Choroid plexus epithelial cell (primary cell): ENCODE measurements around the gene PRSS35.
"Not testable (repeated sequence)": the region's sequence is repeated elsewhere in the genome, so short reads cannot be mapped to it uniquely, and the experiment has no call there.

Experiments used
- DNase-seq: peaks from one replicate; pipeline ENCODE4 v3.0.0-alpha.2; 2010; ENCODE audit warnings: low read depth
- H3K4me3 ChIP-seq: 2 replicates; pipeline ENCODE4 v1.5.1; 2011; ENCODE audit warnings: low read depth, mild to moderate bottlenecking, control low read depth, low read length, moderate library complexity
- TF ChIP-seq, protein P1 (sequence below): conservative IDR thresholded peaks from 2 replicates; pipeline ENCODE4 v1.5.1; 2011; ENCODE audit warnings: low read depth, mild to moderate bottlenecking, control low read depth, inconsistent platforms, low read length, moderate library complexity

PRSS35 gene

DNA sequence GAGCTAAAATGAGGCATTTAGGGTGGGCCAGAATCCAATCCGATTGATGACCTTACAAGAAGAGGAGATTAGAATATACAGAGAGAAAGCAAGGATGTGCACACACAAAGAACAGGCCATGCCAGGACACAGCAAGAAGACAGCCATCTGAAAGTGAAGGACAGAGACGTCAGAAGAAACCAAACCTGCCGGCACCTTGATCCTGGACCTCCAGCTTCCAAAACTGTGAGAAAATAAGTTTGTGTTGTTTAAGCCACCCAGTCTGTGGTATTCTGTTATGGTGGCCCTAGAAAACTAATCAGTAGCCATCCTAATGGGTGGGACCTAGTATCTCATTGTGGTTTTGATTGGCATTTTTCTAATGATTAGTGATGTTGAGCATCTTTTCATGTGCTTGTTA lies 41.7 kb upstream of the PRSS35 start:
- no peak for DNase-seq
- H3K4me3 ChIP-seq, result no peak overlapping the region
- TF ChIP-seq, protein P1, sequence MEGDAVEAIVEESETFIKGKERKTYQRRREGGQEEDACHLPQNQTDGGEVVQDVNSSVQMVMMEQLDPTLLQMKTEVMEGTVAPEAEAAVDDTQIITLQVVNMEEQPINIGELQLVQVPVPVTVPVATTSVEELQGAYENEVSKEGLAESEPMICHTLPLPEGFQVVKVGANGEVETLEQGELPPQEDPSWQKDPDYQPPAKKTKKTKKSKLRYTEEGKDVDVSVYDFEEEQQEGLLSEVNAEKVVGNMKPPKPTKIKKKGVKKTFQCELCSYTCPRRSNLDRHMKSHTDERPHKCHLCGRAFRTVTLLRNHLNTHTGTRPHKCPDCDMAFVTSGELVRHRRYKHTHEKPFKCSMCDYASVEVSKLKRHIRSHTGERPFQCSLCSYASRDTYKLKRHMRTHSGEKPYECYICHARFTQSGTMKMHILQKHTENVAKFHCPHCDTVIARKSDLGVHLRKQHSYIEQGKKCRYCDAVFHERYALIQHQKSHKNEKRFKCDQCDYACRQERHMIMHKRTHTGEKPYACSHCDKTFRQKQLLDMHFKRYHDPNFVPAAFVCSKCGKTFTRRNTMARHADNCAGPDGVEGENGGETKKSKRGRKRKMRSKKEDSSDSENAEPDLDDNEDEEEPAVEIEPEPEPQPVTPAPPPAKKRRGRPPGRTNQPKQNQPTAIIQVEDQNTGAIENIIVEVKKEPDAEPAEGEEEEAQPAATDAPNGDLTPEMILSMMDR, result no peak

DNA sequence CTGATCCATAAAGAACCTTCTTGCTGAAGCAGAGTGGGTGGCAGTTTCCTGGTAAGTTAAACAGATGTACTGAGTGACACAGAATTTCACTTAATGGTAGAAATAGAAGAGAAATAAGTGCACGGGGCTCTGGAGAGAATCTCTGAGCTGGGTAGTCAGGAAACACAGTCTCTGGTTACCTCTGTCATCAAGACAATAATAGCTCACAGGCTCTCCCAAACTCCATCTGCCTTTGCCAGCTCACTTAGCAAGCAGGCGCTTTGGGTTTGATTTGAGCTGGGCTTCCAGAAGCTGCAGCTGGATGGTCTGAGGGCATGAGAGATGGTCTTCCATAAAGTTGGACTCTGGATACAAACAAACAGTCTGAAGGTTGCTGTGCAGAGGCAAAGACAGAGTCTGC lies 39.6 kb upstream of the PRSS35 start:
- DNase-seq, result no peak
- TF ChIP-seq, protein P1, result no peak
- H3K4me3 ChIP-seq, result no peak overlapping the region

DNA sequence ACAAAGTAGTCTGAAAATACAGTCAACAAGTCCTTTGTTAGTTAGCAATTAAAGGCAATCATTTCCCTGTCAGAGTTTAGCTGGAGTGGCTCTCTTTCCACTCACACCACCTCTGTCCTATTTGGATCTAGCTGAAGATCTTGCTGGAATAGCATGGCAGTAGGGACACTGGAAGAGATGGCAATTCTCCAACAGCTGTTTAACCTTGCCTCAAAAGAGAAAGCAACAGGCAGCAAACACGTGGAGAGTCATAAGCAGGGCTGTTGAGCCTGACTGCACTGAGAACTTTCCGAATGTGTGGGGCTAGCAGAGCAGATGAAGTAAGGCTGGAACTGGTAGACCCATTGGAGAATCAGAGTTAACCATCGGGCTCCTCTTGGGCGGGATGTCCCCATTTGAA lies 38.0 kb upstream of the PRSS35 start:
- H3K4me3 ChIP-seq, result no peak overlapping the region
- TF ChIP-seq, protein P1, result no peak
- DNase-seq, result peak; percentile 56

DNA sequence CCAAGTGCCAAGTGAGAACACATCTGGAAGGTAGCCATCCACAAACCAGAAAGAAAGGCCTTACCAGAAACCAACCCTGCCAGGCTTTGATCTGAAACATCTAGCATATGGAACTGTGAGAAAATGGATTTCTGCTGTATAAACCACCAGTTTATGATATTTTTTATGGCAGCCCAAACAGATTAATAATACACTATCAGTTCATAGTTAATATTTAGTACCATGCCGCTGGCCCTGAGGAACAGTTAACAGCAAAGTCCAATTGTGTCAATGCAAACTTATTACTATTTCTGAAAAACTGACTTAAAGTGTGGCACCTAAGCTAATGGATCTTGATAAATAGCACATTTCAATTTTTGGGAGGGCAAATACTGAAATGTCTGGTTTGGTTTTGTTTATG lies 35.4 kb upstream of the PRSS35 start:
- TF ChIP-seq, protein P1, result no peak
- no peak overlapping the region for H3K4me3 ChIP-seq
- no peak for DNase-seq

DNA sequence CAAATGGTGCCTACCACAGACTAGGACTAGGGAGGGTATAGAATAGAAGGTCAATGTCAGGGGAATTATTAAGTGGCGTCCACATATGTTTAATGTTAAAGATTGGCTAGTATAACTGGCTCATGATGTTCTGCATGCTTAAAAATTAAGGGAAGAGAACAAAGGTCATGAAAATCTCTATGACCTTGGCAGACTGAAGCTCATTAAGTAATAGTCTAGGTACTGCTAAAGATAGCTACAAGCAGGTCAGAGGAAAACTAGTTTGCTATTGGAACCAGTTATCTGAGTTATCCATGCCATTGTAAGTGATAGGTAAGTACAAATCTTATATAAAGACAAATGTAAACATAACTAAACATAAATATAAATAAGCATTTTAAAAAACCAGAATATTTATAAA lies 32.9 kb upstream of the PRSS35 start:
- DNase-seq, result no peak
- TF ChIP-seq, protein P1, result no peak

DNA sequence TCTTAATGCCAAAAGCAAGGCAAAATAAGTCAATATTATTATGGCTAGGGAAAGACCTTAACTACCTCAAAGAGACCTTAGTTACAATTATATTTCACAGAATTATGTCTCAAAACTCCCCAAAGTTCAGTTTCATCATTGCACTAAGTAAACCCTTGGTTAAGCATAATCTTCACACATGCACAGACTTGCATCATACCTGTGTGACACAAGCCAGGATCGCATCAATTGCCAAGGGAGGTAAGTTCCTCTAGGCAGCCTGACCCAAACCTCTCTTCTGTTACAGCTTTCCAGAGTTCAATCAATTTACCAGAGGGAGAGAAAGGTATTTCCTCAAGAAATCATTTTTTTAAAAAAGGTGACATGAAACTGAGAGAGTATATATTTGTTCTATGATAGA lies 31.9 kb upstream of the PRSS35 start:
- TF ChIP-seq, protein P1, result no peak
- DNase-seq, result no peak
- H3K4me3 ChIP-seq, result no peak overlapping the region

More for the DNA sequence above, 32.9 kb upstream of the PRSS35 start:
- H3K4me3 ChIP-seq, result no peak overlapping the region

DNA sequence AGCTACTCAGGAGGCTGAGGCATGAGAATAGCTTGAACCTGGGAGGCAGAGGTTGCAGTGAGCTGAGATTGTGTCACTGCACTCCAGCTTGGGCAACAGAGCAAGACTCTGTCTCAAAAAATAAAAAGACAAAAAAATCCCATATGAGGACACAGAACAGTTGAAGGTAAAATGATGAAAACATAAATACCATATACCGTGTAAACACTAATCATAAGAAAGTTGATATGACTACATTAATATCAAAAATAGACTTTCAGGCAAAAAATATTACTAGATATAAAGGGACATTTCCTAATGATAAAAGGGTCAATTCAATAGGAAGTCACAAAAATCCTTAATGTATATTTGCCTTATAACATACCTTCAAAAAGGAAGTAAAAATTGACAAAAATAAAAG lies 30.4 kb upstream of the PRSS35 start:
- H3K4me3 ChIP-seq, DNase-seq: not testable (repeated sequence)

DNA sequence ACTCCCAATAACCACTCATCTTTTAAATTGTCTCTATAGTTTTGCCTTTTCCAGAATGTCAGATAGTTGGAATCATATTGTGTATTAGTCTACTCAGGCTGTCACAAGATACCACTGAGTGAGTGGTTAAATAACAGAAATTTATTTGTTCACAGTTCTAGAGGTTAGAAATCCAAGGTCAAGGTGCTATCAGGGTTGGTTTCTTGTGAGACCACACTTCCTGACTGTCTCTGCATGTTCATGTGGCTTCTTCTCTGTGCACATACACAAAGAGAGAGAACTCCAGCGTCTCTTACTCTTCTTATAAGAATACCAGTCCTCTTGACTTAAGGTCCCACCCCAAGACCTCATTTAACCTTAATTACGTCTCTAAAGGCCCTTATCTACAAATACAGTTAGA lies 23.9 kb upstream of the PRSS35 start:
- no peak for DNase-seq
- no peak overlapping the region for H3K4me3 ChIP-seq
- TF ChIP-seq, protein P1, result no peak
